ACHN (cell line): ENCODE data around the gene RCE1.

Source experiments
- DNase-seq: peaks from one replicate; pipeline ENCODE4 v3.0.0-alpha.2; 2015
- in situ Hi-C: cut with HindIII; loops from 2 replicates; pipeline ENCODE4 v1.10.0; 2017; ENCODE audit warnings: low sequenced_read_pairs, low pct_ligation_motif_present, low pct_unique_long_range_greater_than_20kb

RCE1 gene

DNA sequence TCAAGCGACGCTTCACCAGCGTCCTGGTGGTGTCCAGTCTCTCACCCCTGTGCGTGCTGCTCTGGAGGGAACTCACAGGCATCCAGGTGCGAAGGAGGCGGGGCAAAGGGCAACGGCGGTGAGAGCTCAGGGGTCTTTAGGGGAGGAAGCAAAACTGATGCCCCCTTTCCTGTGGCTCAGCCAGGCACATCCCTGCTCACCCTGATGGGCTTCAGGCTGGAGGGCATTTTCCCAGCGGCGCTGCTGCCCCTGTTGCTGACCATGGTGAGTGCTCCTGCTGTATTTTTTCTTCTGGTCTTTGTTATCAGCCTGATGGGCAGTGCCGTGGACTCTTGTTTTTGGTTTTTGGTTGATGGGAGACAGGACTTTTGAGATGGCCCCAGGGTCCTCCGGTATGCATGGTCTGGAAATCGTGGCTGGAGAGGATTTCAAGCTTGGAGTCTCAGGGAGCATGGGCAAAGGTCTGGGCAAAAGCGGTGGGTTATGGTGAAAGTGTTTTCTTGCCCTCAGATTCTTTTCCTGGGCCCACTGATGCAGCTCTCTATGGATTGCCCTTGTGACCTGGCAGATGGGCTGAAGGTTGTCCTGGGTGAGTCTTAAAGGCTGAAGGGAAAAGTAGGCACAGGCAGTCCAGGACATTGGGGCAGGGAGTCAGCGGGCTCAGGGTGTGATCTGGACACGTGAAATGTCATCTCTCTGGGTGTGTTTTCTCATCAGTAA lies 695 bp downstream of the RCE1 start:
- in situ Hi-C loops: no loop called here
- no peak for DNase-seq

DNA sequence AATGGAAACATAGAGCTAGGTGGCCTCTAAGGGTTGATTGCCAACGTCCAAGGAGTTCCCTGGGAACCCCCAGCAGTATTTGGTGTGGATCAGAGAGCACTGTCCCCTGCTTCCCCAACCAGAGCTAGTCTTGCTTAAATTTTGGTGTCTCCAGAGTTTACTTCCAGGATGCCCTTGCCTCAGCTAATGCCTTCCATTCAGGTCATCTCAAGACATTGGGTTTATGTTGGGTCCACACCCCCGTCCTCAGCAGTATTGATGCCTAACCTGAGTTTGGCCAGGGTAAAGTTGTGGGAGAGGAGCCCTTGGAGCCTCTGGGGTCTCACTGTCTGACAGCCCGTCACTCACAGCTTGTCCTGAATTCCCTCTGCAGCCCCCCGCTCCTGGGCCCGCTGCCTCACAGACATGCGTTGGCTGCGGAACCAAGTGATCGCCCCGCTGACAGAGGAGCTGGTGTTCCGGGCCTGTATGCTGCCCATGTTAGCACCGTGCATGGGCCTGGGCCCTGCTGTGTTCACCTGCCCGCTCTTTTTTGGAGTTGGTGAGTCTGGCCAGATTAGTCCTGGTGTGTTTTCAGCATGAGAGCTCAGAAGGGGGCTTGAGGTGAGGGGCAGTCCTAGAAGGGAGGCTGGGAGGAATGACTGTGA lies 1.4 kb downstream of the RCE1 start:
- in situ Hi-C loops: no loop called here
- no peak for DNase-seq

DNA sequence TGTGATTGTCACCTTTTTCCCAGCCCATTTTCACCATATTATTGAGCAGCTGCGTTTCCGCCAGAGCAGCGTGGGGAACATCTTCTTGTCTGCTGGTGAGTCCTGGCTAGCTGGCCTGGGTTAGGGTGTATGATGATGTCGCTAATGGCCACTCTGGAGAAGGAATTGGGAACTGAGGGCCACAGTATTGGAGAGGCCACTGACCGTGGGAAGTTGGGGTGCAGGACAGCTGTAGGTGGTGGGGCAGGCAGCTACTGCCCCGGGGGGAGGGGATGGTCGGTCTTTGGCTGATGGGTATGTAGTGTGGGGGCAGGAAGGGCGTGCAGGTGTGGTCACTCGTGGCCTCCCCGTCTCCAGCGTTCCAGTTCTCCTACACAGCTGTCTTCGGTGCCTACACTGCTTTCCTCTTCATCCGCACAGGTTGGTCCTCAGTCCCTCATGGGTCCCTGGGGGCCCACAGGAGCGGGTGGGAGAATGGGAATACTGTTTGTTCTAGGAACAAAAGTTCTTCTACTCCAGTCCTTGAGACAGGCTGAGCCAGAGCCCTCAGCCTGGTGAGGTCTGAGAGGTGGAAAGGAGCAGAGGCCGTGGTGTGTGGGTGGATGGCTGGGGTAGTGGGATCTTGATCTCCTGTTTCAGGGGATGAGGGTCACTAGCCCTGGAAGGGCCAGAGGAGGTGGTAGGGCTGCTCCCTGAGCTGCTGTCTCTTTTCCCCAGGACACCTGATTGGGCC lies 2.1 kb downstream of the RCE1 start:
- DNase-seq: no peak
- in situ Hi-C loops: no loop called here

DNA sequence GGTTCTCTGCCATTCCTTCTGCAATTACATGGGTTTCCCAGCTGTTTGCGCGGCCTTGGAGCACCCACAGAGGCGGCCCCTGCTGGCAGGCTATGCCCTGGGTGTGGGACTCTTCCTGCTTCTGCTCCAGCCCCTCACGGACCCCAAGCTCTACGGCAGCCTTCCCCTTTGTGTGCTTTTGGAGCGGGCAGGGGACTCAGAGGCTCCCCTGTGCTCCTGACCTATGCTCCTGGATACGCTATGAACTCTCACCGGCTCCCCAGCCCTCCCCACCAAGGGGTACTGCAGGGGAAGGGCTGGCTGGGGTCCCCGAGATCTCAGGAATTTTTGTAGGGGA lies 2.6 kb downstream of the RCE1 start:
- in situ Hi-C loops: no loop called here
- DNase-seq: no peak

DNA sequence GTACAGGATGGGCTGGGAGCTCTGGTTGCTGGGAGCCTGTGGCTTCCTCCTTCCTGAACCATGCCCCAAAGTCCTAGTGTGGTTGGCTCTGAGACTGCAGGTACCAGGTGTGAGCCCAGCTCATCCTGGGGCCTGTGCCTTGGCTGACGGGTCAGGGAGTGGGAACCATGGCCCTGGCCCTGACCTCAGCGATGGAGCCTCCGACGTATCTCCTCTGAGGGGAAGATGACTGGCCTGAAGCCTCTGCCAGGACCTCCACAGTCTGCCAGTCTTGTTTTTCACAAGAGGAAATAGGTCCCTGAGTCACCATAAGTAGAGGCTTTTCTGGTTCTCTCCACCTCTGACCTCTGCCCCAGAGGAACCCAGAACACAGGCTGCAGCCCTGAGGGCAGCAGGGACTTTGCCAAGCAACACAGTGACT lies 3.4 kb downstream of the RCE1 start:
- DNase-seq: no peak
- in situ Hi-C loops: no loop called here

DNA sequence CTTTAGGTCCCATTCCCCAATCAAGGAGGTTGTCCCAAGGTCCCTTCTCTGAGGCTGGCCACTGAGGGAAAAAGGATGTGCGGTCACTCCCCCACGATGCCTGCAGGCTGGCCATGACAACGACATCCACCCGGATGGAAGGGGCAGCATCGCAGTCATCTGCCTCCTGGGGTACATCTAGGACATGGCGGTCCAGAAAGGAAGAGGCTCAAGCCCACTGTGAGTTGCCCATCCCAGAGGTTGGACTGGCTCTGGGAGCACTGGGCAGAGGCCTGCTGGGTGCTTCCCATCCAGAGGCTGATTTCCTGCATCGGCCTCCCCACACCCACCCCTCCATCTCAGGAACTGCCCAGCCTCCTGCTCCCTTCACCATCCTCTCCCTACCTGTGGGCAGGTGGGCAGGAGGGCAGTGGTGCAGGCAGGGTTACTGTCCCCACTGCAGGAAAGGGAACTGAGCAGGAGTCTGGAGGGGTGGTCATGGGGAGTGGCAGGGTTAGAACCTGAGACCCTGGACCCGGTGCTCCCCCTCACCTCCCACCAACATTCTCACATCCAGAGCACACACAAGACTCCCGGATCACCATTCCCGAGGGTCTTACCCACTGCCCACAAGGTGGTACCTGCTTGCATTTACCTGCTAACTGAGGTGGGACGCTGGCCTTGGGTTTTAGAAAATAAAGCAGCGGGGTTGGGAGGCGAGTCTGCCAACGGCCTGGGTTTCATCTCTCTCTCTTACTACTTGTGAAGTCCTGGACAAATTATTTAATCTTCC lies 4.4 kb downstream of the RCE1 start:
- no peak for DNase-seq
- in situ Hi-C loops: no loop called here

DNA sequence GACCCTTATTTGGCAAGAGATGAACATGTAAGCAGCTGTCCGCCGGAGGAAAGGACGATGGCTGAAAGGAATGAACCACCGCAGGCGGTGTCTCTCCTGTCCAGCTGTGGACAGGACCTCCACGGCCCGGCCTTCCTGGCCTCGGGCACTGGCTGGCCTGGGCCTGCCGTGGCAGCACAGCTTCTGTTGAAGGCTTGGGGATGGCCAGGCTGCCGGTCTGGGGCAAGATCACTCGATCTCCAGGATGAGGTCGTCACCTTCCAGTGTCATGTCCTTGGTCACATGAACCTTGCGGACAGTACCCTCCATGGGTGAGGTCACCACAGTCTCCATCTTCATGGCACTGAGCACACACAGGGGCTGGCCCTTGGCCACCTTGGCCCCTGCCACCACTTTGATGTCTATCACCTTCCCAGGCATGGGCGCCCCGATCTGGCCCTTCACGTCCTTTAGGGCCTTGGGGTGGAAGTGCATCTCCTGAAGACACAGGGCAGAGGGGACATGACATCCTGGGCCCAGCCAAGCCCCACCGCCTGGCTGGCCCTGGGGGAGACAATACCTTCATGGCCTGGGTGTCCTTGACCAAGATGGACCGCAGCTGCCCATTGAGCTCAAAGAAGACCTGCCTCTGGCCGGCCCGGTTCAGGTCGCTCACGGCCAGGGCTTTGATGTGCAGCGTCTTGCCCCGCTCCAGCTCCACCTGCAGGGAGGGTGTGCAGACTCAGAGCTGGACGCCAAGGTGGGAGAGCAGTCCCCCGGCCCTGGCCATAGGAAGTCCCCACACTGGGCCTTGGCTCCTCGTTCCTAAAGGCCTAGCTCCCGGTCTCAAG lies 5.6 kb downstream of the RCE1 start:
- DNase-seq: no peak
- in situ Hi-C loops: no loop called here

DNA sequence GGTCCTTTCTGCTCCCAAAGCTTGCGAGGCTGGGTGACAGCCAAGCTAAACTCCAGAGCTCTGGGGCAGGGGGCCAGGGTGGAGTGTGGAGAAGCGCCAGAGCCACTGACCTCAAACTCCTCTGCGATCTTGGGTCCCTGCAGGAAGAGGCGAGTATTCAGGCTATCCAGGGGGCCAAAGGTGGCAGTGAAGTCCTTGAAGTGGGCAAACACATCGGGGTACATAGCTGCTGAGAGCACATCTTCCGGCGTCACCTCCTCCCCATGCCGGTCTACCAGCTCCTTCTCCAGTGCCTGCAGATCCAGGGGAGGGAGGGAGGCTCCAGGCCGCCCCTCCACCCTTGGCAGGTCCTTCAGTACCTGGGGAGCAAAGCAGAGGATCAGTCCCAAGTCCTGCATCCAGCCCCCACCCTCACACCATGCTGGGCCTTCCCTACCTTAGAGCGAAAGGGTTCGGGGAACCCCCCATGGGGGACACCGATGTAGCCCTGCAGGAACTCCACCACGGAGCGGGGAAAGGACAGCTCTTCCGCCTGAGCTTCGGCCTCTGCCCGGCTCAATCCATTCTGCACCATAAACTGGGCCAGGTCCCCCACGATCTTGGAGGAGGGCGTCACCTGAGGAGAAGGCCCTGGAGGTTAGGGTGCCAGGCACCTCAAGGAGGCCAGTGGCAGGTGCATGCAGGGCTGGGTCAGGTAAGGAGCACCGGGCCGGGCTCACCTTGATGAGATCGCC lies 6.4 kb downstream of the RCE1 start:
- no peak for DNase-seq
- in situ Hi-C loops: no loop called here

DNA sequence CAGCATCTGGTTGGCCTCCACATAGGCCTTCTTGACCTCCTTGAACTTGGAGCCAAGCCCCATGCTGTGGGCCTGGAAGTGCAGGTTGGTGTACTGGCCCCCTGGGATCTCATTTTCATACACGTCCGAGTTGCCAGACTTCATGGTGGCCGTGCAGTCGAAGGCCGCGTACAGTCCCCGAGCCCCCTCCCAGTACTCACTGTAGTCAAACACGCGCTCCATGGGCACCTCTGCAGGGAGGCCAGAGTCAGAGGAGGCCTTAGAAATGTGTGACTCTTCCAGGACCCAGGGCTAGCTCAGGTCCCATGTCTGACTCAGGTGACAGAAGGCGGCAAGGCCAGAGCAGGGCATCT lies 7.0 kb downstream of the RCE1 start:
- in situ Hi-C loops: no loop called here
- DNase-seq: no peak

DNA sequence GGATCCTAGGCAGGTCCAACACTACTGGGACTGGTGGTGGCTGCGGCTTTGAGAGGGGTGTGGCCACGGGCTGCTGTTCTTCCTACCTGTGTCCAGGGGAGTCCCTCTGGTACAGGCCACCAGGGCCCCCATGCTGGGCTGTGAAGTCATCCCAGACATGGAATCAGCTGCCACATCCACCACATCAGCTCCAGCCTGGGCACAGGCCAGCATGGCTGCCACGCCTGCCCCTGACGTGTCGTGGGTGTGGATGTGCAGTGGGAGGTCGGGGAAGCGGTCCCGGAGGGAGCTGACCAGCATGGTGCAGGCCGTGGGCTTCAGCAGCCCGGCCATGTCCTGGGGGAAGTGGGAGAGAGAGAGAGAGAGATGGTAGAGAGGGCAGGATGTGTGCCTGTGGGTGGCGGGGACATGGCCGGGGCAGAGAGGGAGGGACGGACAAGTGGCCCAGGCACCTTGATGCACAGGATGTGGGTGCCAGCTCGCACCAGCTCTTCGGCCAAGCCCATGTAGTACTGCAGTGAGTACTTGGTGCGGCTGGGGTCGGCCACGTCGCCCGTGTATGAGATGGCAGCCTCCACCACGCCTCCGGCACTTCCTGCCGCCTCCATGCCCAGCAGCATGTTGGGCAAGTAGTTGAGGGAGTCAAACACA lies 7.5 kb downstream of the RCE1 start:
- in situ Hi-C loops: no loop called here
- DNase-seq: no peak

DNA sequence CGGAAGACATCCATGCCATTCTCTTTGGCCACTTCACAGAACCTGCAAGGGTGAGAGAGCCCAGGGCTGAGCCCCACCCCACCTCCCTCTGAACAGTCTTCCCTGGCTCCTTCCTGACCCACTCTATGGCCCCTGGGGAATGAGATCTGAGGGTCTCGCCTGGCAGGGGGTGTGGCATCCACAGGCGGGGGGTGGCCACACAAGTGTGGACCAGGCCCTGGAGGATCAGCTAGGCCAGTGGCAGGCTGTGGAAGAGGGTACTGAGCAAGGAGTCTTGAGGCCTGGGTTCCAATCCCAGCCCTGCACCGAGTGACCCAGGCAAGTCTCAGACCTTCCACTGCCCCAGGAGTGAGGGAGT lies 8.0 kb downstream of the RCE1 start:
- no peak for DNase-seq
- in situ Hi-C loops: no loop called here

DNA sequence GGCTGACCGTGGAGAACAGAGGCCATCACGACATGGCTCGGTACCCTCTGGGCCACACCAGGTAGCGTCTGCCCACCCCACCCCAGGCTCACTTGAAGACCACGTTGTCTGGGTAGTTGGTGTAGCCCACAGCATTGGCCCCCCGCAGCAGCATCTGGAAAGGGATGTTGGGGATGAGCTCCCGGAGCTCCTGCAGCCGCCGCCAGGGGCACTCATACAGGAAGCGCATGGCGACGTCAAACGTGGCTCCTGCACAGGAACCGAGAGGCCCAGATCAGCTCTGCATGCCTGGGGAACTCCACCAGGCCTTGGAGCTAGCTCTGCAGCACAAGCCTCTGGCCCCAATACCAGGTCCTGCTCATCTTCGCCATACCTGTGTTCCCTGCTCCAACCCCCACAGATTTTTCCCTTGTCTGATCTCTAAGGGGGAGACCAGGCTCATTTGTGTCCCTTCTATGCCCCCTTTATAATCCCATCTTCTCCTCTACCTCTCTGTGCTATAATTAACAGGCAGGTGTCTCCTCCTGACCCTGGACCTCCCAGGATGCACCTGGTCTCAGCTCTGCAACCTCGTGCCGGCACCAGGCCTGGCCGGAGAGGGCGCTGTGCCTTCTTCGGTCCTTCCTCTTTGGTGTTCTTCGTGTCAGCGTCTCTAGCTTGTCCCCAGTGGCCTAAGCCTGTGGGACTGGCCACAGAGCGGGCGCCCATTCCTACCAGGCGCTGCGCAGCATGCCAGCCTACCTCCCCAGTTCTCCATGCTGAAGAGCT lies 8.6 kb downstream of the RCE1 start:
- in situ Hi-C loops: no loop called here
- DNase-seq: no peak

DNA sequence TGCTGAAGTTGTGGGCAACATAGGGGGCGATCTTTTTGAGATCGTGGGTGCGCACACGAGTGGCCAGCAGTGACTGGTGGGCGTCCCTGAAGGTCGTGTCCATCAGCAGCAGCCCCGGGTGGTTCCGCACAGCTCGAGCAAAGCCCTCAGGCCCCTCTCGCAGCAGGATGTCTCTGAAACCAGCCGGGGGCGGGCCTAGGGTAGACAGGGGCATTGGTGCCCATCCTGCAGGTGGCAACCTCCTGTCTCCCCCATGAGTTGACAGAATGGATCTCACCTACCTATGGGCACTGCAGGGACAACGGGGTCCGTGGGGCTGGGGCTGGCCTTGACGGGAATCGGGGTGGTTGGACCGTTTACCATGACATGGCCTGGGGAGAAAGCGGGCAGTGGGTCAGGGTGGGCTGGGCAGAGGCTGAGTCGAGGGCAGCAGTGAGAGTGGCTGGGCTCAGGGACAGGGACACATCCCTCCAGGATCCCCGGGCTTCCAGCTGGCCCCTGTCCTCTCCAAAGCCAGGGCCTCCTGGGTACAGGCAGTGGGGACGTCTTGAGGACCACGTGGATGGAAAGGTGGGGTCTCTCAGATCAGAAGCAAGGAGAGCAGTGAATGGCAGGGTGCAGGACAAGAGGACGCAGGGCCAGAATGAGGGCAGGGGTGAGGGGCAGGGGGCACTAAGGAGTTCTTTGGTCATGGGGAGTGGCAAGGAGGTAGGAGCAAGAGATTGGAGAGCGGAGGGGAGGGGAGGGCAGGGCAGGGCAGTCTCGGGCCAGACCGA lies 9.4 kb downstream of the RCE1 start:
- in situ Hi-C loops: no loop called here
- DNase-seq: no peak

DNA sequence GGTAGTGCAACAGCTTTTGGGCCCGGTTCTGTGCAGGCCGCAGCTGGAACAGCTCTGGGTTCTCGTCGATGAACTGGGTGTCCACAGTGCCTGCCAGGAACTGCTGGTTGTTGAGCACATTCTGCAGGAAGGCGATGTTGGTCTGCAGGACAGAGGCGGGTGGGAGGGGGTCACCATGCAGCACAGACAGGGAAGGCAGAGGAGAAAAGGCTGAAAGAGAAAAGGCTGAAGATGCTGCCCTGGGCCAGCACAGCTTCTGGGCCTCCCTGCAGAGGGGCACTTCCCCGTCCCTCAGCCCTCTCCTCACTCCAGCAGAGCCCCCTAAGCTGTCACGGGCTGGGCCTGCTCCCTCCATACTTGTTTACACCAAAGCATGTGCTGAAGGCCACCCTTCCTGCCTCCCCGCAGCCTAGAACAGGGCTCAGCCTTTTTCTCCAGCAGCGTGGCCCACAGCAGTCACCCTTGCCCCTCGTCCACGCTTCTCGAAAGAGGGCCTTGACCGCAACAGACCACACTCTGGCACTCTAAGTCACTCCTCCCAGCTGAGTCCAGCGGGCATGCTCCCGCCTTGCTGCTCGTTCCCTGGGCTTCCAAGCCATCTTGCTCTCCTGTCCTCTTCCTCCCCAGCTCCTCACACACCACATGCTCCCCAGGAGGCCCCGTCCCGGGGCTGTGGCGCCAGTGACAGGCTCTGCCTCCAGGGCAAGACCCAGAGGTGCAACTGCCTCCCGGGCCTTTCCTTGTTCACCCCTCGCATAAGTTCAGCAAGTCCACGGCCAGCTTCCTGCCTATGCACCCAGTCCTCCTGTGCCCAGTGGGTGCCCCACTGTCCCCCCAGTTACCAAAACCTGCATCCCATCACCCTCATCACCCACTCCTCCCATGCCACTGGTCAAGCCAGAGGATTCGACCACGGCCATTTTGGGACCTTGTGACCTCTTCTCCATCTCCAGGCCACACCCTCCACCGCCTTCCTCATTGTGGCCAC lies 10.3 kb downstream of the RCE1 start:
- in situ Hi-C loops: no loop called here
- DNase-seq: no peak

DNA sequence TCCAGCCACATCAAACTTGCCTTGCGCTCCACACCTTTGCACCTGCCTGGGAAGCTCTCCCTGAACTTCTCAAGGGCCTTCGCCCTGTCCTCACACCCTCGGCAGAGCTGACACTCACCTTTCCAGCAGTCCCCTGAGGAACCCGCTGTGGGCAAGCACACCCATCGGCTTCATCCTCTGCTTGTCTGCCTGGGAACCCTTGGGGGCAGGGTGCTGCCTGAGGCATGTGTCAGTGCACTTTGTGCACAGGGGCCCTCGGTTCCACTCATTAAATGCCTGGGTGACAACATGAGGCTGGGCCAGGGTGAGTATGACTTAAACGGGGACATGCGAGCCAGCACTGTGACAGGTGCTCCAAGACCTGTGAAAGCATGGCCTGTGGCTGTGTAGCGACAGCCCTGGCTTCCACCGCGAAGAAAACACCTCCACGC lies 11.0 kb downstream of the RCE1 start:
- DNase-seq: no peak
- in situ Hi-C loops: no loop called here
